Erythroblast (primary cell): ENCODE measurements around the gene CR2.

Source experiments
- GATA1 ChIP-seq: IDR thresholded peaks from 2 replicates; pipeline ENCODE4 v1.6.1; 2011; ENCODE audit warnings: low read depth, mild to moderate bottlenecking, control low read depth, low read length, moderate library complexity
- POLR2A ChIP-seq: IDR thresholded peaks from 2 replicates; pipeline ENCODE4 v1.6.1; 2011; ENCODE audit warnings: mild to moderate bottlenecking, low read length

DNA sequence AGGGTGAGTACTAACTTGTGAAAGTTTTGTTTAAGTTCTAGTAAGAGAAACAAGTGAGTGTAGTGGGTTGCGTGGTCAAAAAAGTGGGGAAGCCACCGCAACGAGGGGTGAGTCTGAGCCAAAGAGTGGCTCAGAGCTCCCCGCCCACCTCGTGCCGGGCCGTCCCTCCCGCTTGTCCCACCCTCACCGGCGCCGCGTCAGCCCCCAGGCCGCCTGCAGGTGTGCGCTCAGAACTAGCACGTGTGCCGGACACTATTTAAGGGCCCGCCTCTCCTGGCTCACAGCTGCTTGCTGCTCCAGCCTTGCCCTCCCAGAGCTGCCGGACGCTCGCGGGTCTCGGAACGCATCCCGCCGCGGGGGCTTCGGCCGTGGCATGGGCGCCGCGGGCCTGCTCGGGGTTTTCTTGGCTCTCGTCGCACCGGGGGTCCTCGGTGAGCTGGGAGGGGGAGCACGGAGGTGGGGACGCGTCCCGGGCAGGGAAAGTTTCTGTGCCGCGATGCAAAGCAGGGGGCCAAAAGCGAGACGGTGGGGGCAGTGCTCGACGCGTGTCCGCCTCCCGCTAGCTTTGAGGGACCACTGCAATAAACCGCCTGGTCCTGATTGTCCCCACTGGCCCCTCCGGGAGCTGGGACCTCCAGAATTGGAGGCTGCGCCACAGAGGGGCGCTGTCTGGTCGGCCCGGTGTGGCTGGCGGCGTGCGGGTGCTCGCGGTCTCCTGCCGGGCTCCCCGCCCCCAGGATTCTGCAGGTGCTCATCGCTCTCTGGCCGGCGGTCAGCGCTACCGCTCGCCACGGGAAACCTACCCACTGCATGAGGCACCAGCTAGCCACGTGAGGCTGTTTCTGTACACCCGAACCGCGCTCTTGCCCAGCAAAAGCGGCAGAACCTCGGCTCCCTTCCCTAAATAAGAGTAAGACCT lies at the start of gene CR2:
- TF ChIP-seq POLR2A (no peak), GATA1 (no peak)
